SIG-M5 treated with dmso at 0.1 percent for 504 hours (cell line): ENCODE data around the gene DLGAP3.

Experiments
- DNase-seq: peaks from one replicate; lab custom pipeline; 2025; ENCODE audit not compliant: unreplicated experiment; lab: John Stamatoyannopoulos, UW

Gene DLGAP3

GRCh38 chr1:34868230-34869049 is 61.0 kb downstream of the DLGAP3 start:
- no peak for DNase-seq

GRCh38 chr1:34867415-34867814 is 62.0 kb downstream of the DLGAP3 start:
- no peak for DNase-seq

GRCh38 chr1:34866762-34867109 is 62.7 kb downstream of the DLGAP3 start:
- no peak for DNase-seq

GRCh38 chr1:34865981-34866761 is 63.3 kb downstream of the DLGAP3 start:
- DNase-seq, result peak; percentile 58

GRCh38 chr1:34865573-34865972 is 63.9 kb downstream of the DLGAP3 start:
- no peak for DNase-seq

DNA sequence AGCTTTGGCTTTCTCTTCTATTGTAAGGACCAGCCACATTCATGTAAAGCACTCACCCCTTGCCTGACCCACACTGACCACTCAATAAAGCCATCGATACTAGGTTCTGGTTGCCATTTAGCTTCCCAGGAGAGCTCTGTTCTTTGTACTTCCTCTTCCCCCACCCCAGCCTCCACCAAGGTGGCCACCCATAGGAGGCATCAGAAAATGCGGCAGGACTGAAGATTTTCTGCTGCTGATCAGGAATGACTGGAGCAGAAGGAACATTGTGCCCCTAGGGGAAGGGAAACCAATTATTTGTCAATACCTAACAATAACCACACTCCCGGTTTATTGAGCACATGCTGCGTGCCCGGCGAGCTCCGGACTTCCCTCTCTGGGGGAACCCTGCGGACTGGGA is 64.7 kb downstream of the DLGAP3 start:
- DNase-seq, result peak; percentile 8

DNA sequence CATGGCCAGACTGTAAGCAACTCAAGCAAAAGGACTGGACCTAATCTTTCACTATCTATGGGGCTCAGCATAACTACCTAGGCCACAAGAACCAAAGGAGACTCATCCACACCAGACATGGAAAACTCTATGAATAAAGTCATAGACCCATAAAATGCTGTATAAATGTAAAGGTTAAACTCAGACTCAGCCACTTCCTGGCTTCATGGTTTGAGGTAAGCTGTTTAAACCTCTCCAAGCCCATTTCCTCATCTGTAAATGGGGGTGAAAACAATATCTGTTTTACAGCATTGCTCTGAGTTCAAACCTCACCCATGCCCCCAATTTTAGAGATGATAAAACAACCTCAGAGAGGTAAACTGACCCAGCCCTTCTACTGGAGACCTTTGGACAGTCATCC is 65.9 kb downstream of the DLGAP3 start:
- DNase-seq, result no peak

DNA sequence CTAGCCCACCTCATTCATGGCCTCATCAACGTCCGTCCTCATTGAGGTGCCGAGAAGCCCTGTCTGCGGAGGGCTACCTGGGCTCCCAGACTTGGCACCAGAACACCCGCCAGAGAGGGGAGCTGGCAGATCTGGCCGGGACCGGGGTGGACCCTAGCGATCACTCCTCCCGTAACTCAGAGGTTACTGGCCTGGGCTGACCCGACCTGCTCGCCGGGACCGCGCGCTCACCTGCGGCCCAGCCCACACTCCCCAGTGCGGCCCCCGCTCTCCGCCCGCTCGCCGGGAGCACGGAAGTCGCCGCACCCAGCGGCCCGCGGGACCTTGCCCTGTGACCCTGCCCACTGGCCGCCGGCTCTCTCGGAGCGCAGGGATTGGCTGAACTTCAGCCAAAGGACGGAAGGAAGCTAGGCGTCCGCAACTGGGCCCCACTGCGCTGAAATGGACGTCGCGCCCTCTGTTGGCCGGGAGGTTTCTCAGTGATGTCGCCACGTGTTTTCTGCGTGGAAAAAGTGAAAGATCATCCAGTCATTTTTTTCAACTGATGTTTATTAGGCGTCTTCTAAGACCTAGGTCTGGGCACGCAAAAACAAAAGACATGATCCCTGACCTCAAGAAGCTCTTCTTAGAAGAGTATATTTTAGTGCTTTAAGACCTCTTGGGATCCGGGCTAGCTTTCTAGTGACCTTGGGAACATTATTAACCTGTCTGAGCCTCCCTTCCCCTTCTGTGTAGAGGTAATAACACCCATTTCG is 69.8 kb downstream of the DLGAP3 start, which contains the start of gene SMIM12:
SMIM12 (minus strand) TSS at position 304 of the 755 bp plus-strand sequence. CDS start 3,772 bp downstream, outside the sequence.
- DNase-seq, result peak; percentile 89

DNA sequence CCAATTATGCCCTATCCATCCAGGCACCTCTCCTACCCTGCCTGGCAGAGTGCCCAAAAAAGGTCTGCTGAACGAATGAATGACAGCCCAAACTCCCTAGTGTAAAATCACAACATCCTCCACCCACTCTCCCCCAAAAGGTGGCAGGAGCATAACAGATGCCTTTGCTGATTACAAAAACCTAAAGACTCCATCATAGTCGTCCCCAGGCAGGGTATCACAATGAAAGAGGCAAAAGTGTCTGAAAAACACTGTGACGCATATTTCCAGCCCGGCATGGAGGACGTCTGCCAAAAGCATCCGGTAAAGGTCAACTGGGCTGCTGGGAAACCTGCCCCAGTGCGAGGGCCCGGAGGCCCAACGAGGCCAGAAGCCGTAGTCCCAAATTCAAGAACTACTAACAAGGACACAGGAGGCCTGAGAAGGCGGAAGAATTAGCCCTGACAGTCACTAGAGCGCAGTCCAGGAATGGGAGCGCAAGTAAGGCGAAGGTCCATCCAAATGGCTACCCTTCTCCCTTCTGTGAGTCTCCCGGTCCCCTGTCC is 70.5 kb downstream of the DLGAP3 start:
- no peak for DNase-seq

GRCh38 chr1:34856697-34857096 is 72.8 kb downstream of the DLGAP3 start:
- DNase-seq, result no peak

GRCh38 chr1:34852677-34853217 is 76.7 kb downstream of the DLGAP3 start:
- DNase-seq, result peak; percentile 91

DNA sequence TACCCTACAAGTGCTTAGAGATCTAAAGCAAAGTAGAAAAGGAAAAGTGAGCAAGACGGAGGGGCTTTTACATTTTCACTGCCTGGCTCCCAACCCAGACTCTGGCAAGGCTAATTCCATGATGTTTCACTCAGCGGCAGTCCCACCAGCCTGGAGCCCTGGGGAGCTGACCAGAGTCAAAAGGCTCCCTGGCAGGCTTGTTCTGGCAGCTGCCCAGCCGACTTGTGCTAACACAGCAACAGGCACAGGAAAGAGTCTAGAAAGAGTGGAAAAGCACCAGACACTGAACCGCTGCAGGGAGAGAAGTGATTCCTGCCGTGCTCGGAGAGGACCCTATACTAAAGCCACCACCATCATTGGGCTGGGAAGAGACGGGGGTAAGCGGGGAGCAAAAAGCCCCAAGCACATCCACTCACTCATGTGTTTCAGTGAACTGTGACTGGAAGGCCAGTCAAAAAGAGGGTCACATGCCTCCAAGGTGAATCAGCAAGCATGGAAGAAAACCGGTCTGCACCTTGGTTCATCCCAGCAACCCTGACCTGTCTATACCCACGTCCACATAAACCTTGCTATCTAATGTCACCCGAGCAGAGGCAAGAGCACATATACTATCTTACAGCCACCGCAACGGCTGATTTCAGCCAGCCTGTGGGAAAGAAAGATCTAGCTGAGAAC is 77.9 kb downstream of the DLGAP3 start:
- DNase-seq, result no peak

DNA sequence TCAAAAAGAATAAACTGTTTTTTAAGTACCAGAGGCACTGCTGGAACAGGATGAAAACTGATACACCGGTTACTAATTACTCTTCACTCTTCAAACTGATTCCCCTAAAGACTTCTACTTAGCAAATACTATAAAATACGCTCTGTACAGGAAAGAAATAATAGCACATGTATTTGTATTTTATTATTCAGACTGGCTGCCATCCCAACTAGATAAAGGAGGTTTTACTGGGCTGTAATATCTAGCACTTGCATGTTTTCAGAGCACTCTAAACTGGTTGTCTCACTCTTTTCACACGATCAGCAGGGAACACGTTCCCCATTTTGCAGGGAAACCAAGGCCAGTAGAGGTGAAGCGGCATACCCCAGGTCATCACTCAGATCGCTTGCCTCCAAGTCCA is 79.1 kb downstream of the DLGAP3 start:
- no peak for DNase-seq

GRCh38 chr1:34847094-34847493 is 82.4 kb downstream of the DLGAP3 start:
- no peak for DNase-seq

DNA sequence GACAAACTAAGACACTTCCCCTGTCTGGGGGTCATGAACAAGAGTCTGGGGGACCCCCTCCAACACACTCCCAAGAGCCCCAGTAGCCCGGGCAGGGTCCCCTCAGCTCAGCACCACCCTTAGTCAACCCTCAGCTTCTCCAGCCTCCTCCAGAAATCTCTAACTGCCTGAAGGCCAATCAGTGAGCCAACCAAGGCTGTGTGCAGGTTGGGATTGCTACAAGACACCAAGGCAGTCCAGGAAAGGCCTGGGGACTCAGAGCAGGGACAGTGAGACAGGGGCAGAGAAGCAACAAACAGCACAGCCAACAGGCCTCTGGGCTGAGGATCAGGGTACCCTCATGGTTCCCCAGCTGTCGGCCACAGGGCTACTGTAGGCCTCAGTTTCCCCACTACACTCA is 83.2 kb downstream of the DLGAP3 start:
- DNase-seq, result no peak

DNA sequence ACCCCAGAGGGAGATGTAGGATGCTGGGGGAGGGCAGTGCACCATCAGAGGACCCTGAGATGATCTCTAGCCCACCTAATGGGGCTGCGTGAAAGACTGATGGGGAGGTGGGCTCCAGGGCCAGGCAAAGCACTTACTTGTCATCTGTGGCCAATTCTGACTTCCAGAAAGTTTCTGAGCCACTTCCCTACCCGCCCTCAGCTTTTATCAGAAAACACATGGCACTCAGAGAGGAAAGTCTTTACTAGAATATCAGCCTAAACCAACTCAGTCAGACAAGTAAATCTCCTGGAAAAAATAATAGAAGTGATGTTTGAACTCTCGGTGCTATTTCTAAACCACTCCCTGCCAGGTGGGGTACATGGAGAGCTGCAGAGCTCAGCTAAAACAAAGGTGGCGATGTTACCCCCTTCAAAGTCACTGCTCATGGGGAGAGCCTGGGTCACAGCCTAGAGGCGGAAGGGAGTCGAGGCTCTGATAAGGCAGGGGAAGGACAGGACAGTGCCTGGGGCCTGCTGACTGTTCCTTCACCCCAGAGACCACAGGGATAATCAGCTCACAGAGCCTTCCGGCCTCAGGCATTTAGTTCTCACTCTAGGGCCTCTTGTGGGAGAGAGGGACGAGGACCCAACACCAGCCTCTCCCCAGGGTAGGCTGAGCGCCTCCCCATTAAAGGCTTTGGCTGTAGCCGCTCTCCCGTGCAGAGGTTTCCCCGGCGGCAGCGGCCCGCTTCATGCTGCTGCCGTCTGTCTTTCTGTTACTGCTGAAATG is 84.1 kb downstream of the DLGAP3 start:
- no peak for DNase-seq

DNA sequence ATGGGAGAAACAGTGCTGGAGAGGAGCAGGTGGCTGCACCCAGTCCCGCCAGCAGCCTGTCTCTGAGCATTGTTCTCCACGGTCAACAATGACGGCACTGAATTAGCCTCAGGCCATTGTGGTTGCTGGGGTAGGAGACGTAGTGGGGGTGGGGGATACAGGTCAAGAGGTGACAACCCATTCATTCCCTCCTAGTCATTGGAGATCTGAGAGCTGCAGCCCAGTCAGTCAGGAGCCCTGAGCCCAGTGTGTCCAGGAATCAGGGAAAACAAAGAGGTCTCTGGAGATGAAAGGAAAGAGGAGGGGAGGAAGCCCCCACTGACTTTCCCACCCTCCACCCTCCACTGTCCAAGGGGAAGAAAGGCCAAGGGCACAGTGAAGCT is 85.2 kb downstream of the DLGAP3 start:
- no peak for DNase-seq

GRCh38 chr1:34843392-34844251 is 85.8 kb downstream of the DLGAP3 start:
- no peak for DNase-seq

GRCh38 chr1:34842952-34843371 is 86.5 kb downstream of the DLGAP3 start:
- DNase-seq, result no peak
